Measurements from ENCODE around the gene DICER1. TPM values are rescaled to one million over a fixed set of nuclear protein-coding genes. Genes with fewer than 3 reads are reported as not detected.

DICER1 gene
- total RNA-seq, 4 donors from 2014 or later: 54.5 to 94.8 (median 83.8) TPM

DNA sequence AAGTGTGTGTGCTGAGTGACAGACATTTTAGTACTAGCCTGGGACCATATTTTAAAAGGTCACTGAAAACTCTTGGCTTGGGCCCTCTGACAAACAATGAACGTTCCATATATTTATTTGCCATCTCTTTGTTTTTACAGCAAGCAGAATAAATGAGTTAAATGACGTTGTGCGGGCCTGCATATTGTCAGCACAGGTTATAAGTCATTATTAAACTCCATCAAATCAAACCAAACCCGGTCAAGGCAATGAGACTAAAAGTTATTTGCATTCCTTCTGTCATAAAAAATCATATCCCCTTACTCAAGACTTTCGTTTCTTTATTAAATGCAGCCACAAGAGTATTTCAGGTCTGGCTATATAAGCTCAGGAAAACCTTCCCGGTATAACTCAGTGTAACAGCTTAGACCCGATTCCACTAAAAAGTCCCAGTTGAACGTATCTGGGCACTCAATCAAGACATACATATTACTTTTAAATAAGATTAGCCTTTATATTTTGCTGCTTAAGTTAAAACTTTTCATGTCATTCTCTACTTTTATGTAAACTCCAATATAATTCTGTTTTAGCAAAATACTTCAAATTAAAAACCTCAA, 84.9 kb downstream of the DICER1 start:
- Histone ChIP-seq H3K9me3 (no peaks in the 10 kb centered on the region), H3K27ac (no peak overlapping the region)
- WGBS, 2 donors: 68% methylated on average over 8 of the region's 8 CpGs

DNA sequence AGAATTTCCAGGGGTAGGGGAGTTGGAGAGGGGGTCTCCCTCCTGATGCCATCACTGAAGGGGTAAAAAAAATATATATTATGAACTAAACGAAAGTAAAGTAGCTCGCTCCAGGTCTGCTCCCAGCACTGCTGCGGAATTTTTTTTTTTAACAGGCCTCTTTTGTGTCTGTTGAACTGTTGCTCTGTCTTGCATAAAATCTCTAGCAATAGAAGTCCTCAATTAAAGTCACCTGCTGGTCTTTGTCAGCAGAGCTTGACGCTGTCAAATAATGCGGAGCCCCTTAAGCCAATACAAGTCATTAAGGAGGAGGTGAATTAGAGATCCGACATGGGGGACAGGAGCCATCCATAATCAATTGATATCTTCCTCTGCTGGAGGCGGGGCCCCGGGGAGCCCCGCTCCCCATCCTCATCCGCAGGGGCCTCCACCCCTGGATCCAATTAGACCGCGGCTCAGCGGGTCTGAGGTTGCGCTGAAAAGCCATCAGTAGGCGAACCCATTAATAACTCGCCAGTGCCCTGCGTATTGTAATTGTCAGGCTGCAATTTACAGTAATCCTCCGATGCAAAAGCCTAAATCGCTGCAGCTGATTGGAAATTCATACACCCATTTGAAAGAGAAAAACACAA, 85.6 kb downstream of the DICER1 start:
- 74 to 75% methylated on average over 19 of the region's 19 CpGs for WGBS, 2 donors
- TF ChIP-seq, protein P1, sequence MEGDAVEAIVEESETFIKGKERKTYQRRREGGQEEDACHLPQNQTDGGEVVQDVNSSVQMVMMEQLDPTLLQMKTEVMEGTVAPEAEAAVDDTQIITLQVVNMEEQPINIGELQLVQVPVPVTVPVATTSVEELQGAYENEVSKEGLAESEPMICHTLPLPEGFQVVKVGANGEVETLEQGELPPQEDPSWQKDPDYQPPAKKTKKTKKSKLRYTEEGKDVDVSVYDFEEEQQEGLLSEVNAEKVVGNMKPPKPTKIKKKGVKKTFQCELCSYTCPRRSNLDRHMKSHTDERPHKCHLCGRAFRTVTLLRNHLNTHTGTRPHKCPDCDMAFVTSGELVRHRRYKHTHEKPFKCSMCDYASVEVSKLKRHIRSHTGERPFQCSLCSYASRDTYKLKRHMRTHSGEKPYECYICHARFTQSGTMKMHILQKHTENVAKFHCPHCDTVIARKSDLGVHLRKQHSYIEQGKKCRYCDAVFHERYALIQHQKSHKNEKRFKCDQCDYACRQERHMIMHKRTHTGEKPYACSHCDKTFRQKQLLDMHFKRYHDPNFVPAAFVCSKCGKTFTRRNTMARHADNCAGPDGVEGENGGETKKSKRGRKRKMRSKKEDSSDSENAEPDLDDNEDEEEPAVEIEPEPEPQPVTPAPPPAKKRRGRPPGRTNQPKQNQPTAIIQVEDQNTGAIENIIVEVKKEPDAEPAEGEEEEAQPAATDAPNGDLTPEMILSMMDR (IDR thresholded peaks at IDR 0.05): no peak
- TF ChIP-seq POLR2A (IDR thresholded peaks at IDR 0.05) (no peak), EP300 (IDR thresholded peaks at IDR 0.05) (no peak)
- H3K9me3 ChIP-seq: no peaks in the 10 kb centered on the region
- no peak overlapping the region for H3K4me3 ChIP-seq
- DNase-seq (ENCODE audit: low spot score in 2 of 2): no peak
- peaks cover 0 to 9% of the 10 kb centered on the region in 2 donors for H3K27me3 ChIP-seq
- no peaks in the 10 kb centered on the region for H3K36me3 ChIP-seq
- no peaks in the 10 kb centered on the region for H3K4me1 ChIP-seq
- no peak overlapping the region for H3K27ac ChIP-seq

More for the DNA sequence above, 84.9 kb downstream of the DICER1 start:
- peaks cover 0 to 9% of the 10 kb centered on the region in 2 donors for H3K27me3 ChIP-seq
- no peaks in the 10 kb centered on the region for H3K36me3 ChIP-seq
- DNase-seq (ENCODE audit: low spot score in 2 of 2): no peak
- no peak overlapping the region for H3K4me3 ChIP-seq
- TF ChIP-seq, protein P1 (IDR thresholded peaks at IDR 0.05): no peak
- TF ChIP-seq EP300 (IDR thresholded peaks at IDR 0.05) (no peak), POLR2A (IDR thresholded peaks at IDR 0.05) (no peak)
- H3K4me1 ChIP-seq: no peaks in the 10 kb centered on the region

DNA sequence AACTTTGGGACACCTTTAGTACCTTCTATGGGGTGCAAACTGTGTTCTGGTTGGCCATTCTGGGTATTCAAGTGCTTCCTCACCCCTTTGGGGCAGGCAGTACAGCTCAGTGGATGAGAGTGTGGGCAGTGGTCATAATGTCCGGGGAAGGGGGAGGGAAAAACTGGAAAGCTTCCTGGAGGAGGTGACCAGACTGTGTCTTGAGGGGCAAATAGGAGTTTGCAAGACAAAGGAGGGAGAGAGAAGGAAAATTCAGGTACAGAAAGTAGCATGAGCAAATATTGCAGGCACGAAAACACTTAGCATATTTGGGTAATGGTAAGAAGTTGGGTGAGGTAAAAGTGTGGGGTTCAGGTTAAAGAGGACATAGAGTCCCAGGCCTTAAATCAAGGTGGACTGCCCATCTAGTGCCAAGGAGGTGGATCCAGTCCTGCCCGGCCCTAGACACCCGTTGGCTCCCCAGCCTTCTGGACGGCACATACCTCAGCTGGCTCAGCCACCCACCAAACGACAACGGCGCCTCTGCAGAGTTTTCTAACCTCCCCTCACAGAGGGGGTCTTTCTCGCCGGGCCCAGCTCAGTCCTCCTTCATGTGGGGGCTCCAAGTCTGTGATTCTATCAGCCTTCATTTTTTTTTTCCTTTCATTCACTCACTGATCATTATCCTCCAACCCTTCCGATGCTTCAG, 86.4 kb downstream of the DICER1 start:
- no peak overlapping the region for H3K4me3 ChIP-seq
- TF ChIP-seq, protein P1 (IDR thresholded peaks at IDR 0.05): no peak
- no peak for TF ChIP-seq POLR2A (IDR thresholded peaks at IDR 0.05)
- TF ChIP-seq EP300 (IDR thresholded peaks at IDR 0.05): no peak
- WGBS, 2 donors: 70% methylated on average over 11 of the region's 11 CpGs
- H3K4me1 ChIP-seq: no peaks in the 10 kb centered on the region
- H3K9me3 ChIP-seq: no peaks in the 10 kb centered on the region
- no peaks in the 10 kb centered on the region for H3K36me3 ChIP-seq
- H3K27me3 ChIP-seq: peaks cover 0 to 9% of the 10 kb centered on the region in 2 donors
- no peak overlapping the region for H3K27ac ChIP-seq
- DNase-seq (ENCODE audit: low spot score in 2 of 2): no peak

DNA sequence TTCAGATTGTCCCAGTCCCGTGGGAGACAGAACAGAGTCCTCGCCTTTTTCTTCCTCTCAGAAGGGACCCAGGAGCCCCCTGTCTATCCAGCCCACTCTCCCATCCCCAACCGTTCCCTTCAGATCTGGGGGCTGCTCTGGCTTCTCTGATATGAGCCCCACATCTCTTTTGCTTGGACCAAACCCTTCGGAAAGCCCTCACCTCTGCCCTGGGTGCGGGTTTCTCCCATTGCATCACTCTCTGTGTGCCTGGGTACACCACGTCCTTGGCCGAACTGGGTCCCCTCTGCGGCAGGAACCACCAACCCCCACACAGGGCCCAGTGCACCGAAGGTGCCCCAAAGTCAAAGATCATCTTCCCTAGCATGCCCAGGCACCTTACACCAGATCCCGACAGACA, 87.8 kb downstream of the DICER1 start:
- Histone ChIP-seq H3K4me1 (no peaks in the 10 kb centered on the region), H3K27ac (no peak overlapping the region), H3K27me3 (peaks cover 0 to 9% of the 10 kb centered on the region in 2 donors), H3K9me3 (no peaks in the 10 kb centered on the region), H3K36me3 (no peaks in the 10 kb centered on the region), H3K4me3 (no peak overlapping the region)
- WGBS, 2 donors: 88 to 93% methylated on average over 10 of the region's 10 CpGs
- no peak for DNase-seq (ENCODE audit: low spot score in 2 of 2)
- TF ChIP-seq POLR2A (IDR thresholded peaks at IDR 0.05) (no peak), EP300 (IDR thresholded peaks at IDR 0.05) (no peak)
- TF ChIP-seq, protein P1 (IDR thresholded peaks at IDR 0.05): no peak

DNA sequence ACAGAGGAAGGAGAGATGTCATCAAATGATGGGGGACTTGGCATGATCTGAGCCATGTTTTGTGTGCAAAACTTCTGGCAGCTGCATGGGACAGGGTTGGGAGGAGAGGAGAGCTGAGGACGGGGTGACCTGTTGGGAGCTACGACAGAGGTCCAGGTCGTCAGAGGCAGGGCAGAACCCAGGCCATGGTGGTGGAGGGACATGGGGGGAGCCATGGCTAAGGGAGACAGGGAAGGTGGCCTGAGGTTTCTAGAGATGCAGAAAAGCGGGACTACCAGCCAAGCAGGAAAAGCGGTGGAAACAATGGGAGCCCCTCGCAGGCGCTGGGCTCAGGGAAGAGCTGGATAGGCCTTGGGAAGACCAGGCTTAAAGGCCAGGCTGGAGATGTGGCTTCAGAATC, 88.3 kb downstream of the DICER1 start:
- Histone ChIP-seq H3K36me3 (no peaks in the 10 kb centered on the region), H3K9me3 (no peaks in the 10 kb centered on the region), H3K27me3 (peaks cover 0 to 9% of the 10 kb centered on the region in 2 donors), H3K4me3 (no peak overlapping the region), H3K27ac (no peak overlapping the region), H3K4me1 (no peaks in the 10 kb centered on the region)
- WGBS, 2 donors: 73 to 75% methylated on average over 7 of the region's 7 CpGs
- TF ChIP-seq POLR2A (IDR thresholded peaks at IDR 0.05) (no peak), EP300 (IDR thresholded peaks at IDR 0.05) (no peak)
- TF ChIP-seq, protein P1 (IDR thresholded peaks at IDR 0.05): no peak
- no peak for DNase-seq (ENCODE audit: low spot score in 2 of 2)
